Dermis microvascular lymphatic vessel endothelial cell (primary cell): ENCODE data around the gene DOK7. TPM values are rescaled to one million over a fixed set of nuclear protein-coding genes. Genes with fewer than 3 reads are reported as not detected.

ENCODE experiments used
- DNase-seq, 2 donors: peaks; one replicate each; pipeline versions ENCODE4 v3.0.0 to v3.0.0-alpha.2; 2010; ENCODE audit warnings: low read depth in 2 of 2
- total RNA-seq: library from RNA; depleted of rRNA; stranded (reverse); fragments of >200 nt; gene quantifications from 2 replicates; pipeline ENCODE4 v1.2.1, GENCODE V29; 2014

The DOK7 gene
- total RNA-seq, 1 donor from 2014 or later: not detected

DNA sequence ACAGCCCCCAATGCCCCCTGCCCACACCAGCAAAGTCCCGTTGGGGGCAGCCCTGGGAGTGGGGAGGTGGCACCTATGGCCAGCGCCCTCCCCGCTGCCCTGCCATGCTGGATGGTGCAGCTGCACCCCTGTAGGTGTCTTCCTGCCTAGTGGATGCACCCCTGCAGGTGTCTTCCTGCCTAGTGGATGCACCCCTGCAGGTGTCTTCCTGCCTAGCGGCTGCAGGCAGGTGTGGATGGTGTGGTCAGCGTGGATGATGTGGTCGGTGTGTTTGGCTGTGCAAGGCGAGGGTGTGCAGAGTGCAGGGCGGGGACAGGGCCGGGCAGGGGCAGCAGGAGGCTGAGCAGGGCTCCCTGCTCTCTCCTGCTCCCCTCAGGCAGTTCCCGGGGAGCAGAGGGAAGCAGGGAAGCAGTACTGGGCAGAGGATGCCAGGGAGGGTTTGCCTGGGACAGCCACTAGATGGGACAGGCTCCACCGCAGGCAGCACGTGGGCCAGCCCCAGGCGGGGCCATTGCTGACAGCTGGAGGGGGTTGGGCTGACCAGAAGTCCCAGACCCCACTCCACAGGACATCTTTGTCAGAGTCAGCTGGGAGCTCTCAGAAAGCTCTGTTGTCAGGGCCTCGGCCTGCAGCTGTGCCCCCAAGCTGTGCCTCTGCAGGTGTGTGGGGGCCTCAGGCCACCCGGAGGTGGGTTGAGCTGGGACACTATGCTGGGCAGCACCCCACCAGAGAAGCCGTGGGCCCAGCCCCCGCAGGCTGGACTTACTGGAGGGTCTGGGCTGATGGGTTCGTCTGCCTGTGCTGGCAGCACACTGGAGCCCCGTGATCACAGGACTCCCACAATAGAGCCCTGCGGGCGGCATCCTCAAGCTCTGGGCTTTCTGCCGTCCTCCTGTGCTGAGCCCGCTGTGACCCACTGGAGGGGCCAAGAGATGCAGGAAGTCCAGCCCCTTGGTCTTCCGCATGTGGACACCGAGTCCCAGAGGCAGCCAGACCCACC lies 23.7 kb downstream of the DOK7 start:
- no peak for DNase-seq

DNA sequence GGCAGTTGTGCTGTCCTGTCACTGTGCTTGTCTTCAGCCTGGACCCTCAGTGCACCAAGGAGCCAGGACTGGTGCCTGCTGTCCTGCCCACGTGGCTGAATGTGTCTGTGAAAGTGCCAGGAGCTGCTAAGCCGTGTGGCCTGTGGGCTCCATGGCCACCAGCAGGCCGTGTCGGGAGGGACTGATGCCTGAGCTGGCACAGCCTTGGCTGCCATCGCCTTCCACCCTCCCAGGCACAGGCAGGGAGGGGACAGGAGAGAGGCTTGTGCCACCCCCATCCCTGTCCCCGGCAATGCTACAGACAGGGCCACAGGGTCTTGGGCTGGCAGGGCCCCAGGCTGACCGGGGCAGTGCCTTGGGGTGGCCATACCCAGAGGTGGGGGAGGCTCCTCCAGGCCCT lies 24.8 kb downstream of the DOK7 start:
- DNase-seq: no peak

DNA sequence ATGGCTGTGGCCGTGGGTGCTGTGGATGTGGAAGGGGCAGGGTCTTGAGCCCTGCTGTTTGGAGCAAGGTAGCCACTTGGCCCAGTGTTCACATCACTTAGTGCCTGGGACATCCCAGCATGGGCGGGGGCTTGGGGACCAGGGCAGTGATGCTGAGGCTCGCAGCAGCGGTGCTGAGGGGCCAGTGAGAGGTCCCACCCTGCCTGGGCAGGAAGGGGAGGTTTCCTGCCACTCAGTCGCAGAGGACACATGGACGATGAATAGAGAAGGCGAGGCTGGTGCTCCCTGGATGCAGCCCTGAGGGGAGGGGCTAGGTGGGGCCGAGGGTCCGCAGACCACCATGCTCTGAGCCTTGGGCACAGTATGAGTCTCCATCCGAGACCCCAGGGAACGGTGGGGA lies 25.7 kb downstream of the DOK7 start:
- DNase-seq: no peak

DNA sequence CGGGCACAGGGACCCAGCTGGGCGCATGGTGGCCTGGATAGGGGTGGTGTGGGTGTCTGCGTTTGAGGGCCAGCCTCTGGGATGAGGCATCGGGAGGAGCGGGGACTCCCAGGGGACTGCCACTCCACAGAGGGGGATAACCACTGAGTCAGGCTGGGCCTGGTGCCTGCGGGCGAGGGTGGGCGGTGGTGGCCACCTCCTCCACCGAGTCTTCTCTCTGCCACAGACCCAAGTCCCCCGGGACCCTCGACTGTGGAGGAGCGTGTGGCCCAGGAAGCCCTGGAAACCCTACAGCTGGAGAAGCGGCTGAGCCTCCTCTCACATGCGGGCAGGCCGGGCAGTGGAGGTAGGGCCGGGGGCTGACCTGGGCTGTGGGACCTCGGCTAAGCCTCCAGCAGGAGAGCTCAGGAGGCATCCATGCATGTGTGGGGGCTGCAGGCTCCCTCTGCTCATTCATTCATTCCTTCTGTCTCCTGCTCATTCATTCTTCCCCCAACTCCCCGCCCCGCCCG lies 26.4 kb downstream of the DOK7 start:
- no peak for DNase-seq

DNA sequence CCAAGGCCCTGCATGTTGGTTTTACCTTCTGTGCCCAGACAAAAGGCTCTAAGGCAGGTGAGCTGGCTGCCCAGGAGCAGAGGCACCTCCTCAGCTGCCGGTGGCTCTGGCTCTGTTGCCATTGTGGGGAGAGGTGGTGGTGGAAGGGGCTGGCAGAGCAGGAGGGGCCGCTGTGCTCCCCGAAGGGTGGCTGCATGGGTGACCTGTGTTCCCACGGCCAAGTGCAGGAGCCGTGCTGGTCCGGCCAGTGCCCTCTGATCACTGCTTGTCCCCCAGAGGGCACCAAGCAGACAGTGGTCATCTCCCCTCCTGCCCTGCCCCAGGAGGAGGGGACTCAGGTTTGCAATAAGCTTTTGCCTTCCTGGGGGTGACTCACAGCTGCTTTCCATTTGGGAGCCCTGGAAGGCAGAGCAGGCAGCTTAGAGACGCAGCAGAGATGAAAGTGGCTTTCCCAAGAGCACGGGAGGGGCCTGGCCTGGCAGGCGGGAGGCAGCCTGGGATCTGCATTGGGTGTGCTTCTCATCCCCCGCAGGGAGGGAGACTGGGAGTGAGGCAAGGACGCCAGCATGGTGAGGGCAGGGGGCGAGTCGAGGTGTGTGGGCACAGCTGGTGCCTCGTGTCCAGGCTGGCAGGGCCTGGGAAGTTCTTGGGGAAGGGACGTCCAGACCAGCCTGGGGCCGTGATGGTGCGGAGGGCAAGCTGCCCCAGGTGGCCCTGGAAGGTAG lies 28.7 kb downstream of the DOK7 start:
- DNase-seq: no peak

DNA sequence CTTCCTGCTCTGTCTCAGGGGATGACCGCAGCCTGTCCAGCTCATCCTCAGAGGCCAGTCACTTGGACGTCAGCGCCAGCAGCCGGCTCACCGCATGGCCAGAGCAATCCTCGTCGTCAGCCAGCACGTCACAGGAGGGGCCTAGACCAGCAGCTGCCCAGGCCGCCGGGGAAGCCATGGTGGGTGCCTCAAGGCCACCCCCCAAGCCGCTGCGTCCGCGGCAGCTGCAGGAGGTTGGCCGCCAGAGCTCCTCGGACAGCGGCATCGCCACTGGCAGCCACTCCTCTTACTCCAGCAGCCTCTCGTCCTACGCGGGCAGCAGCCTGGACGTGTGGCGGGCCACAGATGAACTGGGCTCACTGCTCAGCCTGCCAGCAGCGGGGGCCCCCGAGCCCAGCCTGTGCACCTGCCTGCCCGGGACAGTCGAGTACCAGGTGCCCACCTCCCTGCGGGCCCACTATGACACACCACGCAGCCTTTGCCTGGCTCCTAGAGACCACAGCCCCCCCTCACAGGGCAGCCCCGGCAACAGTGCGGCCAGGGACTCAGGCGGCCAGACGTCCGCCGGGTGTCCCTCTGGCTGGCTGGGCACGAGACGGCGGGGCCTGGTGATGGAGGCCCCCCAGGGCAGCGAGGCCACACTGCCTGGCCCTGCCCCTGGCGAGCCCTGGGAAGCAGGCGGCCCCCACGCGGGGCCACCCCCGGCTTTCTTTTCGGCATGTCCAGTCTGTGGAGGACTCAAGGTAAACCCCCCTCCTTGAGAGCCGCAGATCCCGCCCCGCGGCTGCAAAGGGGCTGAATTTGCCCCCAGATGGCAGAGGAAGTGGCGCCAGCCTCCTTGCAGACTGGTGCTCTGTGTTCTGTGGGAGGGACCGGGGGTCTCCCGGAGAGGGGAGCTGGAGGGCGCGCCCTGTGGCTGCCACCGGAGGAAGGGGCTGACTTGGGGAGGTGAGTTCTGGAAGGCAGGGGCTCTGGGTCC lies 29.9 kb downstream of the DOK7 start:
- no peak for DNase-seq

DNA sequence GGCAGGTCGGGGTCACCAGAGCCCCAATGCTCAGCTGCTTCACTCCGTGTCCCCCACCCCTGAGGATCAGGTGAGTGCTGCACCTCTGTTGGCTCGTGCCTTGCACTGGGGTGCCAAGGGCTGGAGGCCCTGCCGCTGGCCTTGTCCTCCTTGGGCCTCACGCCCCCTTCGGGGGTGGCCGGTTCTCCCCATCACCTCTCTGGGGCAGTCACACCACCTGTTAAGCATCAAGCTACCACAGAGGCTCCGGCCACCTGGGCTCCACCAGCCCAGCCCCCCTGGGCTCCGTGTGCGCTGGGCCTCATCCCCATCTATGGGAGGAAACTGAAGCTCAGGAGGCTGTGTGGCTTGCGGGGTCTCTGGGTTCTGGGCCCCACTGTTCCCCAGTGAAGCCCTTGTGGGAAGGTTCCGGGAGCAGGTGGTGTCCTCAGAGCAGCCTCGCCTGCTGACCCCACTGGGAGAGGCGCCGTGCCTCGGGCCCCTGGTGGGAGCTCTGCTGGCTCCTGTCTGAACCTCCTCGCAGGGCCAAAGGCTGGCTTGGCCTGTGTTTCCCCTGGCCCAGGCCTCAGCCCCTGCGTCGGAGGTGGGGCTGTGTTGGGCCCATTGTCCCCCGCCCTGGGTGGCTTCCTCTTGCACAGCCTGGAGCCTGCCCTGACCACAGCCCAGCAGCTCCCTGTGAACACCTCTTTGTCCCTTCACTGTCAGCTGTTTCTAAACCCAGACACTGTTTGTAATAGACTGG lies 30.8 kb downstream of the DOK7 start:
- no peak for DNase-seq

DNA sequence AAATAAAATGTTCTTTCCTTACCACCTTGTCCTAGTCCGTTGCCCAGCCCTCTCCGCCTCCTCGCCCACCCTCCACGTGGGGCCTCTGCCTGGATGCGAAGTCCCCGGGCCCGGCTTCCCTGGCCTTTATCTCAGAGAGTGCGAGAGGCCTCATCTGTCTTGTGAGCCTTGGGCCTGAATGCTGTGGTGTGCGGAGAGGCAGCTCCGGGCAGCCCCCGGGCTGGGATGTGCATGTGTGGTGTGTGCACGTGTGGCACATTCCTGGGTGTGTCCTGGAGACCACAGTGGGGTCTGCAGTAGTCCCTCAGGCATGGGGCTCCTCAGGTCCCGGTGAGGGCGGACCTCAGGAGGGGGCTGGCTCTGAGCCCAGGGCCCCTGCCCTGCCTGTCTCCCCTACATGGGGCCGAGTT lies 31.4 kb downstream of the DOK7 start:
- no peak for DNase-seq

DNA sequence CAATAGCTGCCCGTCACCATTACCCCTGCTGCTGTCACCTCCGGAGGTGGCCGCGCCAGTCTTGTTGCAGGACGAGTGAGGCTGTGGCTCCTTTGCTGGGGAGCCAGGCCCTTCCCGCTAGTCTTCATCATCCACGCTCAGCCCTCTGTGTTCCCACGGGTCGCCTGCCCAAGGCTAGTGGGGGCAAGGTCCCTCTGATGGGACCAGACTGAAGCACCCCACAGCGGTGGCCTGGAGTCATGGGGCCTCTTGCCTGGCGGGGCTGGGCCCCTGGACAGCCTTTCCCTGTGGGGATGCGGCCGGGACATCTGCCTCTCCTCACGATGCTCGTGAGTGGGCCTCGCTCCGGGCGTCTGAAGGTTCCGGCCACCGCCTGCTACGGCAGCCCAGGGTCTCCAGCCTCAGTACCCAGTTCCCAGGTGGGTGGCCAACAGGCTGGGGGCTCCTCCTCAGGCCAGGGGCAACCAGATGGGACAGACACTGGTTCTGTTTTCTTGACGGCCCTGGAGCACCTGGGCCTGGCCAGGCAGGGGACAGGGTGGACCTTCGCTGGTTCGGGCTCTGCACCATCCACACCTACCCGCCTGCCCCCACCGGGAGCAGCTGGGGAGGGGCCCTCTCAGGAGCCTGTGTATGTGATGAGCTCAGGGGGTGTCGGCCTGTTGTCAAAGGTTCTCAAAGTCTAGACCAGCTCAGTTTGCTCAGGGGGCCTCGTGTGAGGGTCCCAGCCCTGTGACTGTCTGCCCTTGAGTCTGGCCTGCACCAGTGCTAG lies 32.3 kb downstream of the DOK7 start:
- DNase-seq: no peak

DNA sequence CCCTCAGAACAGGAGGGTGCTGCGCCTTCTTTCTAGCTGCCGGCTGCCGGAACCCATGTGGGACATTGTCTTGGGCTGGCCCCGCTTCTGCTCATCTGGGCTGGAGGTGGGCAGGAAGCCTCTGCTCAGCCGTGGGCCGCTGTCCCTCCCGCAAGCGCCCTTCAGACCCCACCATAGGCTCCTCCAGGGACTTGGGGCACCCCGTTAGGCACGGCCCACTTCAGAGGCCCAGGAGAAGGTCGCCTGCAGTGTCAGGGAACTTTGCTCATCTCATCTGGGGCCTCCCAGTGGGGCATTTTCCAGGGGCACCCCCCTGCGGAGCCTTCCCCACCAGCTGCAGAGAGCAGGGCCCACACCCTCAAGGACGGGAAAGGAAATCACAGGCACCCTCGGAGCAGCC lies 32.9 kb downstream of the DOK7 start:
- no peak for DNase-seq

DNA sequence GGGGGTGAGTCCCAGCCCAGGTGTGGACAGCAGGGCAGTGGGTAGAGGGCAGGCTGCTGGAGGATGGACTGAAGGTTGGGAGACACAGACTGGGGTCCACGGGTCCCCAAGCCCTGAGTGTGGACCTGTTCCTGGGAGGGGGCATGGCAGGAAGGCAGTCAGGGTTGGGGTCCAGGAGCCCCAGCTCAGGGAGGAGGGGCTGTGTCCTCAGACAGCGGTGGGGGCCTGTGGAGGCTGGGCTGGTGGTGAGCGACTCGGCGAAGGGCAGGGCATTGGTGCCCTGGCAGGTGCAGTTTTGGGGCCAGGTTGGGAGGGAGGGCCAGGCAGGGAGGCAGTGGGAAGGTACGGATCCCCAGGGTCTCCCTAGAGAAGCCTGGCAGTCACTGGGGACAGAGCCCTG lies 34.0 kb downstream of the DOK7 start:
- no peak for DNase-seq

DNA sequence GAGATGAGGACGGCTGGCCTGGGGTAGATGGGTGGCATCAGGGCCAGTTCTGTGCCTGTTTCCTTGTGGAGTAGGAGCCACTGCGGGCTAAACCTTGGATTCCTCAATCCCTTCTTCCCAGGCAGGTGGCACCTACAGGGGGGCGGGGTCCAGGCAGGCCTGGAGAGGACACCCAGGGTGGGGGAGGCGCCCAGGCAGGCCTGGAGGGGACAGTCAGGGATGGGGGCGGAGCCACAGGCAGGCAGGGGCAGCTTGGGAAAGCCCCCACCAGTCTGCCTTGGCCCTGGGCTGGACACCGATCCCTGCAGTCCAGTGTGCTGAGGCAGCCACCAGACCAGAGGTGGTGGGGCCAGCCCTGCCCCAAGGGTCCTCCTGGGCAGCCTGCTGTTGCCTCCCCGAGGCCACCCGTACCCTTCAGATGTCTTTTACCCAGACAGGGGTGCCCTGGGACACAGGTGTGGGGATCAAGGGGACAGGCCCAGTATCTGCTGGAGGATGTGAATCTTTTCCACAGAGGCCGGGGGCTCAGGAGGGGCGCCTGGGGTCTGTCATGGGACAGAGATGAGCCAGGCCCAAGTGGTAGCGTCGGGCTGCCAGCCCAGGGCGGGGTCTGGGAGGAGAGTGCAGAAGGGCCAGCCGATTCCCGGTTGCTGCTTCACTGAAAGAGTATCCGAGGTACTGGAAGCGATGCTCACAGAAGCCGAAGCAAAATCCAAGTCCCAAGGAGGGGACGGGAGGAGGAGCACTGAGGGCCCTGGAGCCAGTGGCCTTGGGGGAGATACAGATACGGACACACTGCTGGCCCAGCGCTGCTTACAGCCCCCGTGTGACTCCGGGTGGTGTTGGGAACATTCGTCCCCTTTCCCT lies 34.6 kb downstream of the DOK7 start:
- no peak for DNase-seq

DNA sequence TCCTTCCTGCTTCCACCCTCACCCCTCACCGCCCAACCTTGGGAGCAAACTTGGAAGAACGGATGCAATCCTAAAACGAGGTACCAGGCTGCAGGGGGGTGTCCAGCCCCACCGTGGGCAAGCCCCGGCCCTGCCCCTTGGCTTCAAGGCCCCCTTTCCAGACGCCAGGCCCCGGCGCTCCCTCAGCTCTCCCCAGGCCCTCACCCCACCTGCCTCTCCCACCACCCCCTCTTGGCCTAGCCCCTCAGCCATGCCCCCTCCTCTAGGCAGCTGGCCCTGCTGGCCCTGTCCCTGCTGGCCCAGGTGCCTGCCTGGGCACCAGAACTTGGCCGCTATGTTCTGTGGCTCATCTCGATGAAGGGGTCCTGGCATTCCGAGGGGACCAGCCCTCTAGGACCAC lies 35.3 kb downstream of the DOK7 start:
- DNase-seq: no peak

DNA sequence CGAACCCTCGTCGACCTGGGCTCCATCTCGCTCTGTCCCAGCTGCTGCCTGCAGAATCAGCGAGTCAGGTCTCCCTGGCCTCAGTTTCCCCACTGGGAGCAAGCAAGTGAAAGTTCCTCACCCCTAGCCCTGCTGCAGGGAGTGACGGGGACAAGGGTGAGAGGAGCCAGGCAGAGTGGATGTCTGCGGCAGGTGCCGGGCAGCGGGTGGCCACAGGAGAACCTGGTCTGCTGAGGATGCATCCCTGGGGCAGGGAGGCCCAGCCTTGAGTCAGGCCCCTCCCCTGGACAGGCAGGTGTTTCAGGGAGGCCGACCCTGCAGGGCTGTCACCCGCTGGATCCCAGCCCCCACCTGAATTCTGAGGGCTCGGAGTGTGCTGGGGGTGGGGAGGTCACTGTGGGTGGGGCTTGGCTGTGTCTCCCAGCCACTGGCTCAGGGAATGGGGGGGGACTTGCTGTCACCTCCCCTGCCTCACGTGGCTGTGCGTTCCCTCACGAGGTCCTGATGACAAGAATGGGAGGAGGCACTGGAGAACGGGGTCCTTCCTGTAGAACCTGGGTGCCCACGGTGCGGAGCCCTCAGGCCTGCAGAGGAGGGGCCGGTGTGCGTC lies 35.9 kb downstream of the DOK7 start:
- no peak for DNase-seq

DNA sequence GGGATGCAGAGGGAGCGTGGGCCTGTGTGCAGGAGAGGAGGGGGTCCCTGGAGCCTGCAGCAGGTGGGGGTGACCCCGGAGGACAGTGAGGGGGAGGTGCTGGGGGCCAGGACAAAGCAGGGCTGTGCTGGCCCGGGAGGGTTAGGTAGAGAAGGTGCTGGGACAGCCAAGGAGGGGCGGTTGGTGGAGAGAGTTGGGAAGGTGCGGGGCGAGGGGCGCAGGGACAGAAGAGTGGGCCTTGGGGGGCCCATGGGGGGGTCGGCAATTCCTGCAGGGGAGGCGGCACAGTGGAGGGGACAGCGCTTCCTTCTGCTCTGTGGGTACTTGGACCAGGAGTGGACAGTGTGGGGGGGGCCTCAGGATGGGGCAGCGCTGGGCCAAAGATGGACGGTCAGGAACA lies 36.6 kb downstream of the DOK7 start:
- DNase-seq: no peak

DNA sequence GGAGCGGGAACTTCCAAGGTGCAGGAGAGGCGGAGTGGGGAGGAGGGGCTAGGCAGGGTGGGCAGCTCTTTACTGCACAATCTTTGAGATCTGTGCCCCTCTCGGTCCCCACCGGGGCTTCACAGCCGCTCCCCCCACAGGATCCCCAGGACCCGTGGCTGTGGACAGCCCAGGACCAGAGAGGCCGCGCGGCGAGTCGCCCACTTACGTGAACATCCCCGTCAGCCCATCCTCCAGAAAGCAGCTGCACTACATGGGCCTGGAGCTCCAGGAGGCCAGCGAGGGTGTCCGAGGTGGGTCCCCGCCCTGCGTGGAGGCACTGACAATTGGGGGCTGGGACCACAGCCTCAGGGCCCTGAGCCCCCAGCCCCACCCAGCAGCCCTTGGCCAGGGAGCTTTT lies 37.0 kb downstream of the DOK7 start:
- DNase-seq: no peak

DNA sequence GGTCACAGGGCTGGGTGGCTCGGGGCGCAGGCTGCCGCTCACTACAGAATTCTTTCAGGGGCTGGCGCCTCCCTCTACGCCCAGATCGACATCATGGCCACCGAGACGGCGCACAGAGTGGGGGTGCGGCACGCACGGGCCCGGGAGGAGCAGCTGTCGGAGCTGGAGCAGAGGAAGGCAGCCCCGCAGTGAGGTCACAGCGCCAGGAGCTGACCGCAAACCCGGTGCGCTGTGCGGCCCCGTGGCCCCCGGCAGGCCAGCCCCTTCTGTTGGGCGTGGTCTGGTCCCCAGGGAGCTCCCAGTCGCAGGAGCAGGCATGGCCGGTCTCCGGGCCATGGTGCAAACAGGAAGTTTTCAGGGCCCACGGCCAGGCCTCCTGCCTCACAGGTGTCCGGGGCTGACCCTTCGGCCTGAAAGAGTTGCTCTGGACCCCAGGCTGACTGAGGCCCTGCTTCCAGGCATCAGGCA lies 37.6 kb downstream of the DOK7 start:
- DNase-seq: no peak

DNA sequence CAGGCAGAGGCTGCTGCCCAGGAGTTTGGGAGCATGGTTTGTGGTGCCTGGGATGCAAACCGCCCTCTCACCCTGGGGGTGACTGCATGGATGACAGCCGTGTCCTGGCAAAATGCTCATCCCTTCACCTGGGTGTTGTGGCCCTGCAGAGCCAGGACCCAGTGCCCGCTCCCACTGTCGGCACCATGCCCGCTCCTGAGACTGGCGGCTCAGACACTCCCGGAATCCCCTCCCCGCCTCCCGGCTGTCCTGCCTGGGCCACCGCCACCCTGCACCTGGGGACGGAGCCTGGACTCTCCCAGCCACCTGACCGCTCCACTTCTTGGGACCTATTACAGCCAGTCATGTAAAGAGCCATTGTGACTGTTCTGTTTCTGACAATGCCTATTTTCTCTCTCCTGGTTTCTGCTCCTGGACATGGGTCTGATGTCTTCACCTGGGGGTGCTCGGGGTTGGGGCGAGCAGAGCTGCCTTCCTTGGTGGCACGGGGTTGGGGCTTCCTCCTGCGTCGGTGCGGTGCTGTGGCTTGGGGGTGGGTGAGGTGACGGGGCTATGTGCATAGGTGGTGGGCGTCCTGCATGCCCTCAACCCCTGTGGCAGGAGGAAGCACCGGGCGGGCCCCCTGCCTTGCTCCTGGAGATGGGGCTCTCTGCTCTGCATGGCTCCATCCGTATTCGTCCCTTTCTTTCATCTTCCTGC lies 38.2 kb downstream of the DOK7 start:
- DNase-seq: no peak
